Gastrocnemius medialis (tissue), 4 donors: Measurements from ENCODE around the gene HMGB2.

Source experiments
- CTCF ChIP-seq, 5 experiments: fragments of 450-650 bp in 3 of 5; fragments of 200-600 bp in 2 of 5; sonication (generic) in 2 of 5; IDR thresholded peaks in 4 of 5; conservative IDR thresholded peaks in 1 of 5; 1 replicate in 4 of 5; 2 replicates in 1 of 5; pipeline ENCODE4 v1.5.1; 2016 to 2019; ENCODE audit warnings: antibody characterized with exemption in 5 of 5, mild to moderate bottlenecking in 3 of 5, moderate library complexity in 3 of 5
- POLR2A ChIP-seq, 2 donors: fragments of 450-650 bp; IDR thresholded peaks; one replicate each; pipeline ENCODE4 v1.6.1; 2017; ENCODE audit warnings: antibody characterized with exemption in 2 of 2, mild to moderate bottlenecking in 2 of 2, moderate library complexity in 2 of 2

GRCh38 chr4:173318648-173319211 is 15.4 kb downstream of the HMGB2 start:
- TF ChIP-seq CTCF (IDR thresholded peaks at IDR 0.05 in 4 of 5, conservative IDR thresholded peaks at IDR 0.05 in 1 of 5) (peak in 4 of 5 experiments; percentile 37 to 60 (median 48)), POLR2A (IDR thresholded peaks at IDR 0.05) (no peak)
